Stomach smooth muscle (tissue), 2 donors: ENCODE results near the gene MMP20.
"Not testable (repeated sequence)": the region's sequence is repeated elsewhere in the genome, so short reads cannot be mapped to it uniquely, and the experiment has no call there.

ENCODE experiments used
- H3K27ac ChIP-seq: one replicate; pipeline ENCODE4 v1.7.0; 2013; ENCODE audit warnings: mild to moderate bottlenecking, low read length, inconsistent platforms
- H3K27me3 ChIP-seq, 2 donors: one replicate each; pipeline ENCODE4 v1.7.0; 2013; ENCODE audit warnings: low read length in 2 of 2; ENCODE audit not compliant: insufficient read depth in 2 of 2, control insufficient read depth in 1 of 2
- H3K36me3 ChIP-seq, 2 donors: one replicate each; pipeline ENCODE4 v1.7.0; 2013; ENCODE audit warnings: low read length in 2 of 2; ENCODE audit not compliant: control insufficient read depth in 2 of 2, insufficient read depth in 2 of 2
- H3K4me1 ChIP-seq: one replicate; pipeline ENCODE4 v1.7.0; 2013; ENCODE audit warnings: low read length; ENCODE audit not compliant: control insufficient read depth, insufficient read depth
- H3K4me3 ChIP-seq, 2 donors: one replicate each; pipeline ENCODE4 v1.7.0; 2013; ENCODE audit warnings: low read length in 2 of 2
- H3K9ac ChIP-seq, 2 donors: one replicate each; pipeline ENCODE4 v1.7.0; 2013; ENCODE audit warnings: low read length in 2 of 2, mild to moderate bottlenecking in 1 of 2
- H3K9me3 ChIP-seq, 2 donors: one replicate each; pipeline ENCODE4 v1.7.0; 2013; ENCODE audit warnings: low read length in 2 of 2; ENCODE audit not compliant: control insufficient read depth in 2 of 2
- donor health status: healthy.
- donor health status: Pancreatic carcinoma.

The MMP20 gene

DNA sequence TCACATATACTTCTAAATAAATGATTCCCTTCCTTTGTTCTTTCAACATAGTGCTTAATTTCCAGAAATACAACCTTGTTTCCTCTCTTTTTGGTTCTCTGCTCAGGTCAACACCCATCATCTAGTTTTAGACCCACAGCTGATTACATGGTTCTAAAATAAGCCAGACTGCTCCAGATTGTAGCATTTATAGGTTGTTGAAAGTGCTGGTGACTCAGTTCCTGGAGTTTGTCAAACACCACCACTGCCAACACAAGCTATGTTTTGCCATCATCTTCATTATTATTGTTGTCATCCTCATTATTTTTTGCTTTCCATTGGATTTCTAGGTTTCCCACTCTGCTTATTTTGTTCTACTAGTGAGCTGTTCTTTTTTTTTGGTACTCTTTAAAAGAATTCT is 22.3 kb upstream of the MMP20 start:
- H3K9me3 ChIP-seq, result no peaks in the 10 kb centered on the region
- no peak overlapping the region for H3K27ac ChIP-seq
- H3K4me1 ChIP-seq, result no peaks in the 10 kb centered on the region
- H3K36me3 ChIP-seq, result no peaks in the 10 kb centered on the region
- no peaks in the 10 kb centered on the region for H3K27me3 ChIP-seq
- H3K9ac ChIP-seq, result no peak overlapping the region
- H3K4me3 ChIP-seq, result no peak overlapping the region

DNA sequence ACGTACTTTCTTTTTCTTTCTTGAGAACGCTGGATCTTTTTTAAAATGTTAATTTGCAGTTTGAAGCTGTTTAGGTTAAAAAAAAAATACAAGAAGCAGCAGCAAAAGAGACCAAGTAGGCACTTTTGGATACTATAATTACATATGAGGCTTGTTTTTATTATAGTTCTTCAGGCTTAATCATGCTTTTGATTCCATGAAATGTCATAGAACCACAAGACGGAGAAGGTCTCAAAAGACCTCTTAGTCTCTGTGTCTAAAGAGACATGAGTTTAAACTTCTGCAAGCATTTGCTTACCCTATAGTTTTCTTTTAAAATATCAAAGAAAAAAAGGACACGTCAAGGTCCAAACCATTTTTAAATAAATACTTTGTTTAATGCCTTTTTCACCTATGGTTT is 18.8 kb upstream of the MMP20 start:
- H3K27ac ChIP-seq, result no peak overlapping the region
- H3K36me3 ChIP-seq, result no peaks in the 10 kb centered on the region
- no peak overlapping the region for H3K9ac ChIP-seq
- no peaks in the 10 kb centered on the region for H3K4me1 ChIP-seq
- no peaks in the 10 kb centered on the region for H3K9me3 ChIP-seq
- H3K27me3 ChIP-seq, result no peaks in the 10 kb centered on the region
- no peak overlapping the region for H3K4me3 ChIP-seq

DNA sequence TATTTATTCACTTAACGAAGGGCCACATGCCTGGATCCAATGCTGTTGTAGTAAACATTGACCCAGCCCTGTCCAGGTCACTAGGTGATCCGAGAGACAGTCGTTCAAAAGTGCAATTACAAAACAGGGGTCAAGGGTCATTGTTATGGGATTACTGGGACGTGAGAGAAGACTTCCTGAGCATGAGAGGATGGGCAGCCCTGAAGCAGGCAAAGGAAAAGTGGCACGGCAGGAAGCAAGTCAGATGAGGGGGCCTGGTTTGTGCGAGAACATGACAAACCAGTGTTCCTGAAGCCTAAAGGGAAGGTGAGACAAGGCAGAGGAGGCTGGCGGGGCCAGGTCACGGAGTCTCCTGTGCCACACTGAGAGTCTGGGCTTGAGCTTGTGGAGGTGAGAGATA is 15.8 kb upstream of the MMP20 start:
- H3K36me3 ChIP-seq, result no peaks in the 10 kb centered on the region
- H3K4me3 ChIP-seq, result no peak overlapping the region
- no peak overlapping the region for H3K27ac ChIP-seq
- H3K4me1 ChIP-seq, result no peaks in the 10 kb centered on the region
- H3K27me3 ChIP-seq, result no peaks in the 10 kb centered on the region
- H3K9ac ChIP-seq, result no peak overlapping the region
- H3K9me3 ChIP-seq, result no peaks in the 10 kb centered on the region

DNA sequence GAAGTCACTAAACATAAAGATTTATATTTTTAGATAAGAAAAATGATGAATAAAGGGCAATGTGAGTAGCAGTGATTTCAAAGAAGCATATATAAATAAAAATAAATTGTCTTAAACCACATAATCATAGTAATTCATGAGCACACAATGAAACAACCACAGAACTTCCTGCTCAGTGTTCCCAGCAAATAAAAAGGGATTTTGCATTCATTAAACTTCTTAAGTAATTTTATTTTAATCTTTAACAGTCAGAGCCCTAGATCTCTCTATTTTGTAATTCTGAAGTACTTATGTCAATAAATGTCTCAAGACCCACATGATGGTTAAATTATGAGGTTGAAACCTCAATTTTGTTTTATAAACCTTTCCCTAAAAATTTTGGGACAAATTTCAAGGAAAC is 14.5 kb upstream of the MMP20 start:
- Histone ChIP-seq H3K27ac (no peak overlapping the region), H3K9me3 (no peaks in the 10 kb centered on the region), H3K4me1 (no peaks in the 10 kb centered on the region), H3K9ac (no peak overlapping the region), H3K4me3 (no peak overlapping the region), H3K36me3 (no peaks in the 10 kb centered on the region), H3K27me3 (no peaks in the 10 kb centered on the region)

DNA sequence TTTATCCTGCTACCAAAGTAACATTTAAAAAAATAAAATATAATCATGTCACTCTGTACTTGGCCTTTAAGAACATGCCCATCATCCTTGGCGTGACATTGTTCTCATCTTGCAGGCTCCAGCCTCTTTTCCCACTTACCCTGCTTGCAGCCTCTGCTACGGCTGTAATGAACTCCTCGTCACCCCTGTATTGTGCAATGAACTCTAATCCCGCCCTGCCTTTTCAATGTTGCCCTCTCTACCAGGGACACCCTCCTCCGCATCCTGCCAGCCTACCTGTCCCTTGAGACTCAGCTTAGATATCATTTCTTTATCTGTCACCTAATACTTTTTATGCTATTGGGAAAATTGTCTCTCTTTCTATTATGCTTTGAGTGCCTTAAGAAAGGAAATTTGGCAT is 12.6 kb upstream of the MMP20 start:
- Histone ChIP-seq H3K9ac (no peak overlapping the region), H3K27me3 (no peaks in the 10 kb centered on the region), H3K4me1 (no peaks in the 10 kb centered on the region), H3K4me3 (no peak overlapping the region), H3K36me3 (no peaks in the 10 kb centered on the region), H3K27ac (no peak overlapping the region), H3K9me3 (no peaks in the 10 kb centered on the region)

DNA sequence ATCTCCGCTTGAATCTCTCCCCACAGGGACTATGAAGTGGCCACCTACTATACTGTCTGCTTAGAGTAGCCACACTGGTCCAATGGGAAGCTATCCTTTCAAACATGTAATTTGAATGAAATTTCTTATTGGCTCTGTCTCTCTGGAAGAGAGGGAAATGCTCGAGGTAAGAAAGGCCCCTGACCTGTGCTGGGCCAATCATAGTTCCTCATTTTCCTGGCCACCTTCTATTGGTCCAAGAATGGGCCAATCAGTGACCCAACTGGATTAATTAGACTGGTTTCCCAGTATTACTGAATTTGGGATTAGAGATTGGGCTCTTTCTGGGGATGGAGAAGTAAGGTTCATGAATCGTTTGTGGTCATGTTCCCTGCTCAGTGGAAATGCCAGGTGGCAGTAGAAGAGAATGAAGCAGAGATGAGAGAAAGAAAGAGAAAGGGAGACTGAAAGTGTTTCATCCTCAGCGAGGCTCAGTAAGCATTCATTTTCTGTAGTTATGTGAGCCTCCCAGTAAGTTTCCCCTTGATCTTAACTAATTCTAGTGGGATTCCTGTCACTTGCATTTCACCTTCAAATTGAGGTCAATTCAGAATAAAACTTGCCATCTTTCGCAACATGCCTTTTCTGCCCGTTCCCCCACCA is 8.4 kb upstream of the MMP20 start:
- Histone ChIP-seq H3K36me3 (no peaks in the 10 kb centered on the region), H3K27me3 (no peaks in the 10 kb centered on the region), H3K9me3 (no peaks in the 10 kb centered on the region), H3K27ac (no peak overlapping the region), H3K4me1 (no peaks in the 10 kb centered on the region), H3K4me3 (no peak overlapping the region), H3K9ac (no peak overlapping the region)

DNA sequence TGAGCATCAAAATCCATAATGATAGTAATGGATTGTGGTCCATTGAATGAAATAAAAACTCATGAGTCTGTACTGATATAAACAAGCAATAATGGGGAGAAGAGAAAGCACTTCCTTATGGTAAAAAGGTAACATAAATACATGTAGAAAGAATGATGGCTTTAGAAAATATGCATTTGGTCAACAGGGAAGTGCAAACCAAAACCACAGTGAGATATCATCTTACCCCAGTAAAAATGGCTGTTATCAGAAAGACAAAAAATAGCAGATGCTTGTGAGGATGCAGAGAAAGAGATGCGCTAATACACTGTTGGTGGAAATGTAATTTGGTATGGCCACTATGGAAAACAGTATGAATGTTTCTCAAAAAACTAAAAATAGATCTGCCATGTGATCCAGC is 6.9 kb upstream of the MMP20 start:
- Histone ChIP-seq H3K9me3 (no peaks in the 10 kb centered on the region), H3K4me1 (no peaks in the 10 kb centered on the region), H3K36me3 (no peaks in the 10 kb centered on the region), H3K9ac (no peak overlapping the region), H3K27ac (no peak overlapping the region), H3K4me3 (no peak overlapping the region), H3K27me3 (no peaks in the 10 kb centered on the region)

DNA sequence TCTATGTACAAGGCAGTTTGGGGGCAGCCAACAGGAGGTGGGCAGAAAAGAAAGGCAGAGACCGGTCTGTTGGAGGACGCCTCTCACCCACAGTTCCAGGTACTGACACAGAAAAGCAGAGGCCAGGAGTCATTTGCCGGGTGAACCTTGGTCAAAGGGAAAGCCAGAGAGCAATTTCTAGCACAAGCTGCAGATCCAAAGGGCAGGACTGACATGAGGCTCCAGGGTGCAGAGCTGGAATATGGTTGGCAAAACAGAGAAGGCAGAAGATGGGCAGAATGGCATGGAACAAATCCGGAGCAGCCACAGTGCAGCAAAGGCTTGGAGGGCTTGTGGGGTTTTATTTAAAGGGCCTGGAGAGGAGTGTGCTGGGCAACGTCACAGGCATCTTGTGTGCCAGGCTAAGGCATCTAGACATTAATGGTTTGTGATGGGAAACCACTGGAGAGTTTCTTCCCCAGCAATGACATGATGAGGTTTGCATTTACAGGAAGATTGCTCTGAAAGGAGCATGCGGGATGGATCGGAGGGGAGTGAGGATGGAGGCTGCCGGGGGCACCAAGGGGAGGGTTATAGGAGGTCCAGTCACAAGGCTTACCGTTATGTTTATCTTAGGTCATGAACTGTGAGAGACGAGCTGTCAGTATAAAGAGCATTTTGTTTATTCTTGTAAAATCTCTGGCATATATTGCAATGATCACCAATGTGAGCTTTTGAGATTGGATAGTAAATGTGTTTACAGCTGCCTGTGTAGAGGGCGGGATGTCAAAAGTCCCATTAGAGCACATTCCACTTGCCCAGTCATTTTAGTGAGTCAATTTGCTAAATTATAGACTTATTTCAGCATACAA is 5.7 kb upstream of the MMP20 start:
- Histone ChIP-seq H3K36me3 (no peaks in the 10 kb centered on the region), H3K4me1 (no peaks in the 10 kb centered on the region), H3K9me3 (no peaks in the 10 kb centered on the region), H3K27ac (no peak overlapping the region), H3K9ac (no peak overlapping the region), H3K4me3 (no peak overlapping the region), H3K27me3 (no peaks in the 10 kb centered on the region)

DNA sequence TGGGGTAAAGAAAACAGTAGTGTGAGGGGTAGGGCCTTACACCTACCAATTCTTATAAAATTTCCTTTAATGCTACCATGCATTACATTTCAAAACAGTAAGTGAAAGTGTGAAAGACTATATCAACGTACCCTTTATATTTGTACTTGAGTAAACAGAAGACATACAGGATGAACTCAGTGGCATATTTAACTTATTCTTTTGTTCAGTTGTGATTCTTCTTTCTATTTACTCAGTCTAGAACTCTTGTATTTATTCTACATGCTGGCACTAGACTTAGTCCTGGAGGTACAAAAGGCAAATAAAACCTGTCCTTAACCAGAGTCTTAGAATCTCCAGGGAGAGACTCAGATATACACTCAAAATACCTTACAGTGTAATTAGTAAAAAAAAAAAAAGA is 4.8 kb upstream of the MMP20 start:
- not testable (repeated sequence) for H3K4me1 ChIP-seq, H3K27ac ChIP-seq, H3K9me3 ChIP-seq, H3K27me3 ChIP-seq, H3K36me3 ChIP-seq, H3K4me3 ChIP-seq, H3K9ac ChIP-seq

DNA sequence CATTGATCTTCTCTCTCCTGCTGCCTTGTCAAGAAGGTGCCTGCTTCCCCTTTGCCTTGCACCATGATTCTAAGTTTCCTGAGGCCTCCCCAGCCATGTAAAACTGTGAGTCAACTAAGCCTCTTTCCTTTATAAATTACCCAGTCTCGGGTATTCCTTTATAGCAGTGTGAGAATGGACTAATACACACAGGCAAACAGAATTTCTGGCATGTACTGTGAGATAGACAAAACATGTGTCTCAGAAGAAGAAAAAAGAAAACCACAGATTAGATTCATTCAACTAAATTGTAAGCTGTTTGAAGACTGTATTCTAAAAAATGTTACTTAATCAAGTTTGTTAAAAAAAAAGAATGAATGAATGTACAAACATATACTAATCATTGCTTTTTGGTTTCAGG is 1.5 kb upstream of the MMP20 start:
- Histone ChIP-seq H3K36me3 (no peaks in the 10 kb centered on the region), H3K27ac (no peak overlapping the region), H3K9ac (no peak overlapping the region), H3K4me1 (no peaks in the 10 kb centered on the region), H3K9me3 (no peaks in the 10 kb centered on the region), H3K4me3 (no peak overlapping the region), H3K27me3 (no peaks in the 10 kb centered on the region)

DNA sequence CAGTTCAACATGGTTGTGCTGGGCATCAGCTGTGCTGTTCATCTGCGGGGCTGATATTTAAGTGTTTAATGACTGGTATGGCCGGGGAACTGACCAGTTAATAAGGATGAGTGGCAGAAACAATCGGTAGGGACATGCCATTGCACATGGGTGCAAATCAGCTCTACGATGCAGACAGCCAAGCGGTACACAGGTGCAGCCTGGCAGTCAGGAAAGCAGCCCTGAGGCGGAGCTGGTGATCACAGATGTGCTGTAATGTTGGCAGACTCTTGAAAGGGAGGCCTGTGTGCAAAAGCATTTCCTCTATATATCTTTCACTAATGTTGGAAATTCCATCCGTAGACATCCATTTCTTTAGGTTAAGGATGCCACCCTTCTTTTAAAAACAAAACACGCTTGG is 1.1 kb downstream of the MMP20 start:
- Histone ChIP-seq H3K36me3 (no peaks in the 10 kb centered on the region), H3K27me3 (no peaks in the 10 kb centered on the region), H3K27ac (no peak overlapping the region), H3K4me3 (no peak overlapping the region), H3K9ac (no peak overlapping the region), H3K9me3 (no peaks in the 10 kb centered on the region), H3K4me1 (no peaks in the 10 kb centered on the region)
